Fibroblast of mammary gland (primary cell): ENCODE results near the gene PPARA.

Experiments used
- DNase-seq: peaks from one replicate; pipeline ENCODE4 v3.0.0-alpha.2; 2010; ENCODE audit warnings: low read depth
- H3K4me3 ChIP-seq: 2 replicates; pipeline ENCODE4 v1.5.1; 2011; ENCODE audit warnings: low read depth, mild to moderate bottlenecking, low read length, moderate library complexity; ENCODE audit not compliant: control insufficient read depth
- TF ChIP-seq, protein P1 (sequence below): conservative IDR thresholded peaks from 2 replicates; pipeline ENCODE4 v1.5.1; 2011; ENCODE audit warnings: low read depth, low read length, inconsistent platforms; ENCODE audit not compliant: control insufficient read depth, insufficient read depth

PPARA gene

DNA sequence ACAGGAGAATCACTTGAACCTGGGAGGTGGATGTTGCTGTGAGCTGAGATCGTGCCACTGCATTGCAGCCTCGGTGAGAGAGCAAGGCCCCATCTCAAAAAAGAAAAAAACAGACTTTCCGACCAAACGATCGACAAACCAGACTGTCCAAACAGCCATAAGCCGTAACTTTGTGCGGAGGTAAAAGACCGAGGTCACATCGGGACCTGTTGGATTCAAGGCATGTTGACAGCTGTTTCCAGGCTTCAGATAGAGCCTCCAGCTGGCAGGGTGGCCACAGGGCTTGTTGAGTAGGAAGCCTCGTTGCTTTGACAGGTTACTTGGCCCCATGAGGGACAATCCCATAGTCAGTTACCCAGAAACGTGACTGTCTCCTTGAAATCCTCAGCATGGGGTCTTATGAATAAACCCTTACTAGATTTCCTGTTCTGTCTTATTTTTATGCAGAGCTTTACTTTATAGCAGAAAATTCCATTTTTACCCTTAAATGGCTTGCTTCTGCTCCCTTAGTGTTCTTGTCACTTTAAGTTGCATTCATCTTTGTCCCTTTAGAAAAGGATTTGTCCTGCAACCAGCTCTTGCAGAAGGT is 22.3 kb downstream of the PPARA start:
- H3K4me3 ChIP-seq, result no peak overlapping the region
- no peak for DNase-seq
- TF ChIP-seq, protein P1, sequence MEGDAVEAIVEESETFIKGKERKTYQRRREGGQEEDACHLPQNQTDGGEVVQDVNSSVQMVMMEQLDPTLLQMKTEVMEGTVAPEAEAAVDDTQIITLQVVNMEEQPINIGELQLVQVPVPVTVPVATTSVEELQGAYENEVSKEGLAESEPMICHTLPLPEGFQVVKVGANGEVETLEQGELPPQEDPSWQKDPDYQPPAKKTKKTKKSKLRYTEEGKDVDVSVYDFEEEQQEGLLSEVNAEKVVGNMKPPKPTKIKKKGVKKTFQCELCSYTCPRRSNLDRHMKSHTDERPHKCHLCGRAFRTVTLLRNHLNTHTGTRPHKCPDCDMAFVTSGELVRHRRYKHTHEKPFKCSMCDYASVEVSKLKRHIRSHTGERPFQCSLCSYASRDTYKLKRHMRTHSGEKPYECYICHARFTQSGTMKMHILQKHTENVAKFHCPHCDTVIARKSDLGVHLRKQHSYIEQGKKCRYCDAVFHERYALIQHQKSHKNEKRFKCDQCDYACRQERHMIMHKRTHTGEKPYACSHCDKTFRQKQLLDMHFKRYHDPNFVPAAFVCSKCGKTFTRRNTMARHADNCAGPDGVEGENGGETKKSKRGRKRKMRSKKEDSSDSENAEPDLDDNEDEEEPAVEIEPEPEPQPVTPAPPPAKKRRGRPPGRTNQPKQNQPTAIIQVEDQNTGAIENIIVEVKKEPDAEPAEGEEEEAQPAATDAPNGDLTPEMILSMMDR, result no peak

DNA sequence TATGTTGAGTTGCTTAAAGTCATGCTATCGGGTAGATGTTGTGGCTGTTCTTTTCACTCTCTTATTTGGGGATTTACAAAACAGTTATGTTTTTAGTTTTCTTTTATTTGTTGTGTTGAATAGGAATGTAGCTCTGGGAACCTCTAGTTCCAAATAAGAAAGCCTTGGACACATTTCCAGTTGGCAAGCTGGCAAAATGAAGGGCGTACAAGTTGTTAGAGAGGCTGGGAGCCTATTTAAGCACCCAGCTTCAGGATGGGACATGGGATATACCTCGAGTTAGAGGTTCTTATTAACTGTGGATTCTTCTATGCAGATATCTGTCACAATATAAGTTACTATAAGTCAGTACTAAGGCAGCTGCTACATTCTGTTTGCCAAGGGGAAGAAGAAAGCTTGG is 22.8 kb downstream of the PPARA start:
- no peak overlapping the region for H3K4me3 ChIP-seq
- TF ChIP-seq, protein P1, result no peak
- no peak for DNase-seq

DNA sequence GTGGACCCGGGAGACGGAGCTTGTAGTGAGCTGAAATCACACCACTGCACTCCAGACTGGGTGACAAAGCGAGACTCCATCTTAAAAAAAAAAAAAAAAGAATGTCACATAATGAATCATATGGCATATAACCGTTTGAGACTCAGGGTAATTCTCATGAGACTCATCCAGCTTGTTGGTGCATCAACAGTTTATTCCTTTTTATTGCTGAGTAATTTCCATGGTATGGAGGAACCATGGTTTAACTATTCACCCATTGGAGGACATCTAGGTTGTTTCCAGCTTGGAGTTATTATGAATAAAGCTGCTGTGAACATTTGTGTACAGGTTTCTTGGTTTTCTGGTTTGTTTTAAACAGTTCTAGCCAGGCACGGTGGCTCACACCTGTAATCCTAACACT is 25.3 kb downstream of the PPARA start:
- DNase-seq, result peak; percentile 87
- TF ChIP-seq, protein P1, result no peak
- H3K4me3 ChIP-seq, result no peak overlapping the region

DNA sequence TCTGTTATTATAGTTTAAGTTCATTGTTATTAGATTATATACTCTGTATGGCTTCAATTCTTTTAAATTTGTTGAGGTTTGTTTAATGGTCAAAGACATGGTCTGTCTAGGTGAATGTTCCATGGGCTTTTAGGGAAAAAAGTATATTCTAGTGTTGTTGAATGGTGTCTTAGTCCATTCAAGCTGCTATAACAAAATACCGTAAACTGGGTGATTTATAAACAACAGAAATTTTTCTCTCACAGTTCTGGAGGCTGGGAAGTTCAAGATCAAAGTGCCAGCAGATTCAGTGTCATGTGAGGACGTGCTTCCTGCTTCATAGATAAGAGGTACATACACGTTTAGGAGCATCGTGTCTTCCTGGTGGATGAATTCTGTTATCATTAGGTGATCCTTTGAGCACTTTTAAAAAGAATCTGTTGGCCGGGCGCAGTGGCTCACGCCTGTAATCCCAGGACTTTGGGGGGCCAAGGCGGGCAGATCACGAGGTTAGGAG is 26.2 kb downstream of the PPARA start:
- DNase-seq, result no peak
- TF ChIP-seq, protein P1, result no peak
- H3K4me3 ChIP-seq, result no peak overlapping the region

DNA sequence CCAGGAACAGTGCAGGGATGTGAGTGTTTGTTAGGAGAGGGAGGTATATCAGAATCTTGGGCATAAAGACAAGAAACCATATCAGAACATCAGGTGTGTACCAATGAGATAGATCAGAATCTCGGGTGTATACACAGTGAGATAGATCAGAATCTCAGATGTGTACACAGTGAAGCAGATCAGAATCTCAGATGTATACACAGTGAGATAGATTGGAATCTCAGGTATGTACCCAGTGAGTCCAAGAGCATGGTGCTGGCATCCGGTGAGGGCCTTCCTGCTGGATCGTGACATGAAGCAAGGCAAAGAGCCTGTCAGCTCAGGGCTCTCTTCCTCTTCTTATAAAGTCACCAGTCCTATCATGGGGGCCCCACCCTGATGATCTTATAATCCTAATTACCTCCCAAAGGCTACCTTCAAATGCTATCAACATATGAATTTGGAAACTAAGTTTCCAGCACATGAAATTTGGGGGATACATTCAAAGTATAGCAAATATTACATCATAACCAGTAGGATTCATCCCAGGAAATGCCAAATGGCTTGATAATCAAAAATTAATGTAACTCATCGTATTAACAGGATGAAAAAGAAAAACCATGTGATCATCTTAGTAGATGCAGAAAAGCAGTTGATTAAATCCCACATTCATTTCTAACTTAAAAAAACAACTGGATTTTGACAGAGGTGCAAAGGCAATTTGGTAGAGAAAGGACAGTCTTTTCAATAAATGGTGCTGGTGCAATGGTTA is 28.6 kb downstream of the PPARA start:
- TF ChIP-seq, protein P1, result no peak
- no peak for DNase-seq
- no peak overlapping the region for H3K4me3 ChIP-seq

DNA sequence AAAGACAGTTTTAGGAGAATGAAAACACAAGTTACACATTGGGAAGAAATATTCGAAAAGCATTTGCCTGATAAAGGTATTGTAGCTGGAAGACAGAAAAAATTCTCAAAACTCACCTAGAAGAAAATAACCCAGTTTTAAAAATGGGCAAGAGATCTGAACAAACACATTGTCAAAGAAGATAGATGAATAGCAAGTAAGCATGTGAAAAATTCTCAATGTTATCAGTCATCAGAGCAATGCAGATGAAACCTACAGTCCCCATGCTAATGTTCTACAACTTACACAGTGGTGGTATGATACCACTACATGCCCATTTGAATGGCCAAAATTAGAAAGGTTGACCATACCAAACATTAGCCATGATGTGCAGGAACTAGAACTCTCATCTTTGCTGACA is 29.4 kb downstream of the PPARA start:
- no peak overlapping the region for H3K4me3 ChIP-seq
- TF ChIP-seq, protein P1, result no peak
- DNase-seq, result no peak
